Fibroblast of upper back skin (primary cell): ENCODE results near the gene SYNGR3.

Source experiments
- DNase-seq: peaks from one replicate; pipeline ENCODE4 v3.0.0-alpha.2; 2013

The SYNGR3 gene

DNA sequence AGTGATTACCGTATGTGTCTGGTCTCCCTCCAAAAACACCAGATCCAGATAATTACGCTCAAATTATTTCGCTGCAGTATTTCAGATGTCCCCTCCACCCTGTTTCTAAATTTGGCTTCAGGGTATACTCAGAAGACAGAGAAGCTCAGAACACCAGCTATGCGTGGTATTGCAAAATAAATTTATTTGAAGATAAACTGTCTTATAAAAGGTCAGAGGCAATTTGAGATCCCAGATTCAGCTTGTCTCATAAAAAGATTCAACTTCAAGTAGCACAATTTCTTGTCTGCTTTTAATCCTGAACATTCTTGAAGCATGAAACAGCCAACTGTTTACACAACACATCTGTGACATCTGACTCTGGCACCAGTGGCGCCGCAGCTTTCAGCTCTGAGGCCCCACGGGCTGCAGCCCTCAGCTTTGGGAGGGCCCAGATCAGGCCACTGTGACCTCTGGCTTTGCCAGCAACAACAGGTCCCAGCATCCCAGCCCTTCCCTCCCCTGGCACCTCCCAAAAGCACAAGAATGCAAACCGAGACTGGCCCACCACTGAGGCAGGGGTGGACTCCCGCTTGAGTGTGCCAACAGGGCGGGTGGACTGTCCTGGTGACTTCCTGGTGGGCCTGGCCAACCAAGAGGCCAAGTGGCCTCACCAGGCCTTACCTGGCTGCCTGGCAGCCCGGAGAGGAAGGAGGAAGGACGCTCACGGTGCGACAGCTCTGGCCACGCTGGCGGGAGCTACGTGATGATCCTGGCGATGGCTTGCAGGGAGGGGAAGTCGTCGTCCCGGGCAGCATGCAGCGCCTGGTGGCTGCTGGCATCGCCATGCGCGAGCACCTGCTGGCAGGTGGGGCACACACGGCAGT lies 8.0 kb downstream of the SYNGR3 start:
- DNase-seq: no peak

DNA sequence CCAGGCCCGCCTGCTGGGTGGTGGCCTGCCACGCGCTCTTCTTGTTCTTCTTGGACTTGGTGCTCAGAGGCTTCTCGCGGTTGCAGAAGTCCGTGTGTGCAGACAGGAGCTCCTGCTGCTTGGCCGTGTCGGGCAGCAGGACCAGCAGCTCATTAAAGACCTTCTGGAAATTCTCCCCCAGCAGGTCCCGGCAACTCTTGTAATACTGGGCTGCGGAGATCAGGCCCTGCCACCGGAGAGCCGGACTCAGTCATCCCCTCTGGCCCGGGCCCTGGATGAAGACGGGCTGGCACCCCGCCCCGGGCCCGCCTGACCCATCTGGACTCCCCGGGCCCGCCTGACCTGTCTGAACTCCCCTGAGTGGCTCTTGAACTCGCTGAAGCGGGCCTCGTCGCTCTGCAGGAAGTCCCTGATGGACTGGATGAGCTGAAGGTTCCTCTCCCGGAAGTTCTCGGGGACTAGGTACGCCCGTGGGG lies 8.6 kb downstream of the SYNGR3 start:
- DNase-seq: no peak

DNA sequence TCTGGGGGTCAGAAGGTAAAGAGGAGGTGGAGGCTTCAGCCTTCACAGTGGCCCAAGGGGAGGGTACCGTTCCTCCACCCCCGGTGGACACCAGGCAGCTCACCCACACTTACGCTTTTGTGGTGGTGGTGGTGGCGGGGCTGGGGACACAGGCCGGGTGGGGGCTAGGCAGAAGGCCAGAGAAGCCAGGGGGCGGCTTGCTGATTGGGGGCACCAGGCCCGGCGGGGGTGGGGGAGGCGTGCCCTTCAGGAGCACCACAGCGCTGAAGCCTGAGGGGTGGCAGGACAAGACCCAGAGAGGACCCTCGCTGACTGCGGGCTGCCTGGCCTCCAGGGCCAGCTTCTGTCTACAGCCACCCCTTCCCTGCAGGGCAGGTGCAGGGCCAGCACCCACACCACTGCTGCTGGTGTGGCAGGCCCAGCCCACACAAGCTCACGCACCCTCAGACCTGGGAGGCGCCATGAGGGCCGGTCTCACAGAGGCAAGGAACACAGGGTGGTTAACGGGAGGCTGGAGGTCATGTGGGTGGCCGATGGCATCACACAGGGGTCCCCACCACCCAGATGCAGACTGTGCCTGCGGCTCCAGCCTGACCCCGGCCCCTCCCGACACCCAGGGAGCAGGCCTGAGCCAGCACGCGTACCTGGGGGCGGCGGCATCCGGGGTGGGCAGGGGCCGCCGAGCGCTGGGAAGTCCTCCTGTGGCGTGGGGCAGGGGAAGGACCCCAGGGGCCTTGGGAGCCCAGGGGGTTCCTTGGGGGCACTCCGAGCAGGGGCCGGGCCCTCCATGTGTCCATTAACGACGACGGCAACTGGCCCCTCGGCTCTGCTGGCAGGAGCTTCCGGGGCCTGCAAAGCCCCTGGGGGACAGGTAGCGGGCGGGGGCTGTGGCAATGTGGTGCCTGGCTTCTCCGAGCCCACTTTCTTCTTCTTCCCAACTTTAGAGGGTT lies 9.4 kb downstream of the SYNGR3 start:
- DNase-seq: no peak

DNA sequence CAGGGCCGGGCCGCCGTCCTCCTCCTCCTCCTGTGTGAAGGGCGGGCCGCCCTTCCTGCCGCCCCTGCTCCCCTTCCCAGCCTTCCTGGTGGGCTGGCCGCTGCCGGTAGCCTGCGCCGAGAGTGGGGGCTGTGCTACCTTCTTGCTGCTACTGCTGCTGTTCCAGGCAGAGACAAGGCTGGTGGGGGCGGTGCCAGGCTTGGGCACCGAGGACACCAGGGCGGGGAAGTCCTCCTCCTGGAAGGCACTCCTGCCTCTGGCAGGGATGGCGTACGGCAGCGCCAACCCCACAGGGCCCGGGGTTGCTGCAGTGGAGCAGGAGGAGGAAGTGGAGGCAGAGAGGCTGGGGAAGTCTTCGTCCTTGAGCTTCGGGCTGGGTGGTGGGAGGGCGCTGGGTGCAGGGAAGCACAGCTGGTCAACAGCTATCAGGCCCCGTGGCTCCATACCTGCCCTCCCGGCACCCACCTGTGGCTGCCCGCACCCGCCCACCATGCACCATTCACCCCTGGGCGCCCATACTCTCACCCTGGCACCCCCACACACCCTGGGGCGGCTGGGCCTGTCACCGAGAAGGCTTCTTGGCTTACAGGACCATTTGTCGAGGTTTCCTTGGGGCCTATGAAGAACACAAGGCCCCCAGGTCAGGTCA lies 10.2 kb downstream of the SYNGR3 start:
- no peak for DNase-seq

DNA sequence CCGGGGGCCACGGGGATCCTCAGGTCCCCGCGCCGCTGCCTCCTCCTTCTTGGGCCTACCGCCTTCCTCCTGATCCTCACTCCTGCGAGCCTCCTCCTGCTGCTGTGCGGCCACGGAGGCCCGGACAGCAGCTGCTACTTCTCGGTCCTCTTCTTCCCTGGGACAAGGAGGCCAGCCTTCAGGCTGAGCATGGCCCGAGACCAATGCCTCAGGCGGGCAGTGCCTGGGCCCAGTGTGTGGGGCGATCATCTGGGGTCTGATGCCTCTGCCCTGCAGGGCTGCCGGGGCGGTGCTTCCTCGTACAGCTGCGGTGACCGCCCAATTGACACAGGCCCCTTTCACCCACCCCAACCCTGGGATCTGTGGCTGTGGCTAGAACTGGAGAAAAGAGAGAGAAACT lies 11.3 kb downstream of the SYNGR3 start:
- no peak for DNase-seq

DNA sequence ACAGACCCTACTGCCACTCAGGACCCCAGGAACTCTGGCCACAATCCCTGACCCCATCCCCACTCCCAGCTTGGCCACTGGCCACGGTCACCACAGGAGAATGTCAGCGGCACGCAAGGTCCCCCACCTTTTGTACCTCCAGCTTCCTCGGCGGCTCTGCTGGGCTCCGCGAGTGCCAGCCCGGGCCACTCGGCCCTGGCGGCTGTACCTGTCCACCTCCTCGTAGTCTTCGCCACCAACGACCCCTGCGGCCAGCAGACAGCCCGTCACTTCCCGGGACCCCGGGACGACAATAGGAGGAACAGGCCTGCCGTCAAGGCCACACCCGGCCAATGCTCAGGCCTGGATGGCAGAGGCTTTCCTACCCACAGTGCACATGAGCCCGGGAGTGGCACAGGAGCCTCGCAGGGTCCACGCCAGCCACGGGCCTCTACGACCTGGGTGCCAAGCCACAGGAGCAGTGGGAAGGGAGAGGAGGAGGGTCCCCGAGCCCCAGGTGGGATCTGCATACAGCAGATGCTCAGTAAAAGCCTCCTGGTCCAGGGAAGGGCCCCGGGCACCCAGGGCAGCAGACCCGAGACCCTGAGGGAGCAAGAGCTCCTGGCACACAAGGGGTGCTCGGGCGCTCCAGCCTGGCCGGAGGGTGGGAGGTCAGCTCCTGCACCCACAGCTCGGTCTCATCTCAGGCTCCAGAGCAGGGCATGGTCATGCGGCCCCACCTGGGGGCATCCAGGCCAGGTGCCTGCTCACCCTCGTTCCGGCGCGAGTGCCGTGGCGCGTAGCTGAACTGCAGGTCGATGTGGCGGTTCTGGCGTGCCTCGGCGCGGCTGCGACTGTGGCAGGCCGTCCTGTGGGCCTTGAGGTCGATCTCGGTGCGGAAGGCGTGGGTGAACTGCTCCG lies 11.9 kb downstream of the SYNGR3 start:
- no peak for DNase-seq

DNA sequence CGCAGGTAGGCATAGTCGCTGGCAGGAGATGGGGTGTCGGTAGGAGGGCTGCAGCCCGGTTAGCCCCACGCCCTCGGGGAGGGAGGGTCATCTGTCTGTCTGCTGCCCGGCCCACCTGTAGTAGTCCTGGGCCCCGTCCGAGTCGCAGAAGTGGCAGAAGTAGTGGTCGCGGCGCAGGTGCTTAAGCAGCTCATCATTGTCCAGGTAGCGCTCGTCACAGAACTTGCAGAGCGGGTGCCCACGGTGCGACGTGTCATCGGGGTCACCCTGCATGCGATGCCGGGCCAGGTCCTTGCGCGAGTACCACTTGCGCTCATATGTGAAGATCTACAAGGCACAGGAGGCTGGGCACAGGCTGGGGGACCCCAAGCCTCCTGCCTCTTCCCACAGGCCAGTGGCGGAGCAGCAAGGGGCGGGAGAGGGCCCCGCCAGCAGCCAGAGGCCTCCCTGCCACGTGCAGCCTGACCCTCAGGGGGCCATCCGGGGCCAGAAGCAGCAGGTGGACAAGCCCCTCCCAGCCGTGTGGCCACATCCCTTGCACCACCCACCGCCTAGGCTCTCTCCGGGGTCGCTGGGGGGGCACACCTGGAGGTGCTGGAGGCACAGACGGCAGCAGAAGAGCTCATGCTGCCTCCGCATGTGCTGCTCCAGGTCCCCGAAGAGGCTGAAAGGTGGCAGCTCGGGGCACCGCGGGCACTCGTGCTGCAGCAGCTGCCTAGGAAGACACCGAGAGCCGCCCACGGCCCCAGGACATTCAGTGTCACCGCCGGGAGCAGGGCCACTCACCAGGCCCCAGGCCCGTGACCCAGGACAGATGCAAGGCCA lies 12.8 kb downstream of the SYNGR3 start:
- no peak for DNase-seq

DNA sequence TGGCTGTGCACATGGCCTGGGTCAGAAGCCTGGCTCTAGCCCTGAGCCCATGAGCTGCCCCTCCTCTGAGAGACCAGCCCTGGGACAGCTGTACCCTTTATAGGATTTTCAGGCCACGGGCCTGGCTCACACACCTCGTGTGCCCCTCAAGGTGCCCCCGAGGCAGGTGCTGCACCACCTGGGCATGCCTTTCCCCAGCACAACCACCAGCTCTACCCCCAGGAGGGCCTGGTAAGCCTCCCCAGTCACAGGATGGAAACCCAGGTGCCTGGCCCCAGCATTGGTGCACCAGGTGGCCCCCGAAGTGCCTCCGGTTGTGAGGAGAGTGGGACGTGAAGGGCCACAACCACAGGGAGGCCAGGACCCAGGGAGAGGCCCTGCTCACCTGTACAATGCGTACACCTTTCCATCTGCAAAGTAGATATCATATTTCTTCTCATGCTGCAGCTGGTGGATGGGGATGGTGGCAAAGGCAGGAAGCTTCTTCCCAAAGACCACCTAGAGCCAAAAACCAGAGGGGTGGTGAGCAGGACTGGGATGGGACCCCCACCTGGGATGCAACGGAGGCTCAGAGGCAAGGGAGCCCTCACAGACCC lies 13.6 kb downstream of the SYNGR3 start:
- no peak for DNase-seq

DNA sequence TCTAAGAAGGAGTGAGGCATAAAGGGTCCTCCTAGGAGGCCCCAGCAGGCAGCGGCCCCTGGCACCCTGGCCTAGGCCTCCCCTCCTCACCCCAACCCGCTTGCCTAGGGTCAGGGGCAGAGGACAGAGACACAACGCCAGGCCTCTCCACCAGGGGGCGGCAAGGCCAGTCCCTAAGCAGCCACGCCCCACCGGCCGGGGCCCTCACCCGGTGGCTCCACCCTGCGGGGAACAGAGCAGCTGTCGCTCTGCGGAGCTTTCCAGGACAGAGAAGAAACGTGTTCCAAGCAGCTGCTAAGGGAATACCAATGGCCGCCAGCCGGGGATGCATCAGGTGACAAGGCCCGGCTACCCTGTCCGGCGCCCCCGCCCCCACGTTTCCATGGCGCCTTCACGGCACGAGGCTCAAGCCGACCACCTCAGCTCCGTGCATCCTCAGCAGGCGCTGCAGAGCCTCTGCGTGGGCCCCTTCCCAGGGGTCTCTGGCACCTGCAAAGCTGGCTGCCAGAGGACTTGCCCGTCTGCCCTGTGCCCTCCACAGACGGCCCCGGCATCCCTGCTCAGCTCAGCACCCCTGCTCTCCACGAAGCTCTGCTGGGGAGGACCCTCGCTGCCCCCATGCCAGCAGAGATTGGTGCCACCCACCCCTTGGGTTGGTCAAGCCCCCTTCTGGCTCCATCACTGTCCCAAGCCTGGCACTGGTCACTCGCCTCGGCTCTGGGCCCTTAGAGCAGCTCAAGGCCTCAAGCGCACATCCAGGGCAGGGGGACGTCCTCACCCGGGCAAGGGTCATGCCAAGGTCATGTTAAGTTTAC lies 14.3 kb downstream of the SYNGR3 start:
- DNase-seq: peak; percentile 74

DNA sequence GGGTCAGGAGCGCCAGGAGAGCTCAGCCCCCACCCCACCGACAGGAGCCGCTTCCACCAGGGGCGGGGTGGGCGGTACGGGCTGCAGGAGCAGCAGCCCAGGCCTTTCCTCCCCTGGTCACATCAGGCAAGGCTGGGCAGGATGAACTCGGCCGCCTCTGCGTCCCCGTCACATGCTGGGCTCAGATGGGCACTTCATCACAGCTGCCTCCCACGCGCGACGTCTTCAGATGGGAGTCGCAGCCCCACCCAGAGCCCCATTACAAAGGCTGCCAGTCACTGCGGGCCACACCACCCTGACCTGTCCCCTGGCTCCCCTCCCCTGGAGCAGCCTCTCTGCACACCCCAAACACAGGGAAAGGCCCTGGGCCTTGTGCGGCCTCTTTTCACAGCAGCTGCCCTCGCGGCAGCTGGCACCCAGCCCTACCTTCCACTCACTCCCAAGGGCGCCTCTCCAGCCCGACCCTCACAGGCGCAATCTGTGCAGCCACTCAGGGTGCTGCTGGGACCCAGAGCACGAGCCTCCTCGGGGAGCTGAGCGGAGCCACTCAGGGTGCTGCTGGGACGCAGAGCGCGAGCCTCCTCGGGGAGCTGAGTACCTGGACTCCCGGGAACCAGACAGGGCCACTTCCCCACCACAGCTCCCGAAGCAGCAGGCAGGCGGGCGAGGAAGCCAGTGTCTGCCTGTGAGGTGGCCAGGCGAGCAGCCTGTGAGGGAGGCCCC lies 15.2 kb downstream of the SYNGR3 start:
- no peak for DNase-seq

DNA sequence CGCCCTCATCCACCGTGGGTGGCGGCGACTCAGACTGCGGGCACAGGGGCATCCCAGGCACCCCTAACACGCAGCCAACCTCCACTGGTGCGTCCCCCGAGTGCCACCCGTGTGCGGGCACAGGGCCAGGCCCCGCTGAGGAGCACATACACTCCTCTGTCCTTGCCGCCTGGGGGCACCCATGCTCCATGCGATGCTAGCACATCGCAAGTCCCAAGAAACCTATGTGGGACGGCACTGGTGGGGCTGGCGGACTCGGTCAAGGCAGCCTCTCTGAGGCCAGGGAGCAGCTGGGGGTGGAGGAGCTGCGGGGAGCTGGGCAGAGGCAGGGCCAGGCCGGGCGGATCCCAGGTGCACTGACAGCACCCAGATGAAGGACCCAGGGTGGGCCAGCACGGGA lies 15.9 kb downstream of the SYNGR3 start:
- no peak for DNase-seq

DNA sequence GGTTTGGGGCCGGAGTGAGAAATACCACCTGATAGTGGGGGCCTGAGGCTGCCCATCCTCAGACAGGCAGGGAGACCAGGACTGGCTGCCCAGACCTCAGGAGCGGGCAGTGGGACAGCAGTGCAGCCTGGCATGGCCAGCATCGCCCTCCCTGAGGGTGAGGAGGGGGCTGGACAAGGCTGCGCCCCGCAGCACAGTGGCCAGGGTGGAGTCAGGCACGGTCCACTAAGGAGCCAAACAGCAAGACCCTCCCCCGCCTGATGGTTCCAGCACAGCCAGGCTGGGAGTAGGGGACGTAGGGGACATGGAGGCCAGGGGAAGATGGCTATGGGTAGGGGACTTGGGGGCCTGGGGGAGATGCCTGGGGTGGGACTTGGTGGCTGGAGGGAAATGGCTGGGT lies 16.5 kb downstream of the SYNGR3 start:
- DNase-seq: no peak

DNA sequence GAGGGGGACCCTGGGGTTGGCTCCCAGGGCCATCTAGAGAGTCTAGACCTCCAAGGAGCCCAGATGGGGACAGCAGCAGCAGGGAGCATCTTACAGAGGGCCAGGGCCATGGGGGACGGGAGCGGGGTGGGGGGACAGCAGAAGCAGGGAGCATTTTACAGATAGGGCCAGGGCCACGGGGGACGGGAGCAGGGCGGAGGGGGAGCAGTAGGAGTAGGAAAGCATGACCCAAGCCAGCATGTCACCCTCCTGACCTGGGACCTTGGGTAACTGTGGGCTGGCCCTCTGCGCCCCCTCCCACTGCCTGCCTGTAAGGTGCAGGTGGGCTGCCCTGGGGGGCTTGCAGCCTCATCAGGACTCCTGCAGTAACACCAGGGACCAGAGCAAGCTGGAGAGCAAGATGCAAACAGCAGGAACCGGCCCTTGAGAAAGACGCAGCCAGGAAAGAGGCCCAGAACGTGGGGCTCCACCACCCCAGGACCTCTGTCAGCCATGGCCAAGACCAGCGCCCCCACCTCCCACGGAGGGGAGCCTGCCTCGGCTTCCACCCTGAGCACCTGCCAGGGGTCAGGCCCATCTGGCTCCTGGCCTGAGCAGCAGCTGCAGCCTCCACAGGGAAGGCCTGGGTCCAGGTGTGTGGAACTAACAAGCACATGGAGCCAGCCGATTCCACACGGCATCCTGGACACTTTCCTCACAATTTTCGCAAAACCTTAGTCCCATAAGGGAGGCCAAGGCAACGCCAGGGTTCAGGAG lies 17.5 kb downstream of the SYNGR3 start:
- DNase-seq: no peak

DNA sequence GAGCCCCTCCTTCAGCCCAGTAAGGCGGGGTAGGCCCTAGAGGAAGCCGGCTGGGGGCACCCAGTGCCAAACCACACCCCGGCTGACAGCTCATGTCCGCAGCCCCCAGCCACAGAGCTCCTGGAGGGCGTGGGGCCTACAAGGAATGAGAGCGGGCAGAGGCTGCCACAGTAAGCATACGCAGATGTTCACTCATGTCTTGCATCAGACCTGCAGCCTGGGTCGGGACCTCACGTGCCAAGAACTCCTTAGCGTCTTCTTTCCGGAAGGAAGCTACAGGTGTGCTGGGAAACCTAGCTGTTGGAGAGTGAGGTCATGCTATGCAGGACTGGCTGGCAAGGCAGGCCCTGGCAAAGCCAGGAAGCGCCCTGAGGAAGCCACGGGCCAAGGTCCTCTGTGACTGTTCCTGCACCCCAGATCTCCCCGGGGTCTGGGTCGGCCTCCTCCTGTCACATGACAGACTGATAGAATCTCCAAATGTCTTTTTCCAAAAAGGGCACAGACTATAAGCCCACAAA lies 18.3 kb downstream of the SYNGR3 start:
- peak; percentile 36 for DNase-seq

DNA sequence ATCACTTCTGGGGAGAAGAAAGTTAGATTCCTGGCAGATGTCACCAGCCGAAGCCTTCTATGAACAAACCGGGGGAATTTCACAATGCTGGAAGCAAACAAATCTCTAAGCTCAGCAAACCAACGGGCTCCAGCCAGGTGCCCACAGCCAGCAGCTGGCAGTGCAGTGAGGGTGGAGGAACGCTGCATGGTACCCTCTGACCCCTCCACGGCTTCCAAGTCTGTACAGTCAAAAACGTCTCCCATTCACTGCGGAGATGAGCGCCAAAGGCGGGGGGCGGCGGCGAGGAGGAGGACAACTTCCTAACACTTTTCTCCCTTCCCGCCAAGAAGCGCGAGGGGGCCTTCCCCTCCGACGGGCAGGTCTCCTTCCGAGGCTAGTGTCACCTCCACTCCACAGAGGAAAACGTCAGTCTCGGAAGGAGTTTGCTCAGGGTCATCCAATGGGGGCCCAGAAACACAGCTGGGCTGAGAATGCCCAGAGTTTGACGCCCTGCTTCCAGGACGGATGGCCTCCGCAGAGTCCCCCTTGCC lies 18.9 kb downstream of the SYNGR3 start:
- no peak for DNase-seq

DNA sequence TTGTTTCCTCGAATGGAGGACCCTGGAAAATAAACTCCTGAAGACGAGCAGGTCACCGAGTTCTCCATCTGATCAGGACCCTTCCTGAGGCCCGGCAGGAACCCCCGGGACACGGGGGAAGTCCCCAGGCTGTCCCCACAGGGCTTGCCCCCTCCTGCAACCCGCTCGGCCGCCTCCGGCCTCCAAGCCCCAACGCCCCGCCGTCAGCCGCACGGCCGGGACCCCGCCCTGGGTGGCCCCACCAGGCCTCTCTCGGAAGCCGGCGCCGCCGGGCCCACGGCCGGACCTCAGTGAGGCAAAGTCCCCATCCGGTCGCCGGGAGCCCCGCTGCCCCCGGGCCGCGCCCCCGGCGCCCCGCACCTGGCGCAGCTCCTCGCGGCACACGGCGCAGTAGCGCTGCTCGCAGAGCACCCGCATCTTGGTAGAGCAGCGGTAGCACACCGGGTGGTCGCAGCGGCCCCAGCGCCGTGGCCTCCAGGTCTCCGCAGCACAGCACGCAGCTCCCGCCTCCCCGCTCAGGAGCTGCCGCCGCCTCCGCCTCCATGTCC lies 19.5 kb downstream of the SYNGR3 start:
- DNase-seq: no peak

DNA sequence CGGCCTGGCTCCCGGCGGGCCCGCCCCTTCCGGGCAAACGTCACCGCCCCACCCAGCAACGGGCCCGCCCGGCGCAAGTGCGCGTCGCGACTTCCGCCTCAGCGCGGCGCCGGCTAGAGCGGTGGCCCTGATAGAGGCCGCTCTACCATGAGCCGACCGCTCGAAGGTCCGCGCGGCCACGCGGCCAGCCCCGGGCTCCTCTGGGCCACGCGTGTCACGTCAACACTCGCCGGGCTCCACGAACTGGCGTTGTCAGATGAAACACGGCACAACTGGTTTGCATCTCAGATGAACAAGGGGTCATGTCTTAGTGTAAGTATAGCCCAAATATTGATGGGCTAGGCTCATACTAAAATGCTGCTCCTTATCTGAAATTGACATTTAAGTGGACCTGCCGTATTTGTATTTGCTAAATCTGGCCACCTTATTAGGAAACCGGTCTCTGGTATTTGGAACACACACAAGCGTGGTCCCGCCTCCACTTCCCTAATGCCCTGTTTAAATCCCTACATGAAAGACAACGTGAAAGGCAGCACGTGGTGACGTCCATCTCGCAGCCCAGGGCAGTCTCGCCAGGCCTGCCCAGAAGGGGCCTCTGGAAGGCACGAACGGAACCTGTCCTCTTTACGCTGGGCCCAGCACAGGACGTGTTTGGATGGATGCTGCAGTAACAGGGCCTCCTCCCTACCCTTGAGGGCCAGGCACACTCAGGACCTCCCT lies 20.2 kb downstream of the SYNGR3 start, which contains the start of gene ZNF598:
Gene ZNF598, minus strand, starts transcription at position 31 of the 720 bp plus-strand sequence.
- peak; percentile 85 for DNase-seq
